Measurements from ENCODE around the gene NNAT. TPM values are rescaled to one million over a fixed set of nuclear protein-coding genes. Genes with fewer than 3 reads are reported as not detected.

Gene NNAT
- total RNA-seq, 1 experiment from 2014 or later: 43.1 TPM

GRCh38 chr20:37559312-37560027 lies 38.4 kb downstream of the NNAT start:
- Histone ChIP-seq H2BK5ac (ENCODE audit: insufficient read length, low read length) (no peak overlapping the region), H2BK15ac (ENCODE audit: low read depth, low read length) (no peak overlapping the region), H3K4me1 (ENCODE audit: insufficient read depth, low read length) (no peaks in the 10 kb centered on the region), H3K9me3 (ENCODE audit: control insufficient read depth, low read depth, low read length) (no peaks in the 10 kb centered on the region), H3K79me2 (ENCODE audit: insufficient read depth, low read length) (no peaks in the 10 kb centered on the region), H3K79me1 (ENCODE audit: insufficient read depth, low read depth, low read length, poor library complexity, severe bottlenecking) (no peaks in the 10 kb centered on the region), H3K56ac (ENCODE audit: insufficient read length, low read depth, low read length) (no peak overlapping the region), H3K18ac (ENCODE audit: insufficient read length, low read depth, low read length) (no peak overlapping the region), H3K4ac (ENCODE audit: low read depth, low read length) (no peak overlapping the region), H3T11ph (ENCODE audit: low read length) (no peak overlapping the region), H2BK12ac (ENCODE audit: insufficient read length, low read depth, low read length) (no peak overlapping the region), H4K91ac (ENCODE audit: insufficient read length, low read depth, low read length) (no peak overlapping the region), H2BK20ac (ENCODE audit: low read depth, low read length, poor library complexity, severe bottlenecking) (no peak overlapping the region), H3K4me2 (ENCODE audit: insufficient read depth, insufficient read length, low read length) (no peak overlapping the region), H3K23me2 (ENCODE audit: insufficient read length, low read depth, low read length, poor library complexity, severe bottlenecking) (no peaks in the 10 kb centered on the region), H3K14ac (ENCODE audit: insufficient read depth, low read length) (no peak overlapping the region), H4K20me1 (ENCODE audit: control insufficient read depth, insufficient read depth, insufficient read length) (no peaks in the 10 kb centered on the region), H3K23ac (ENCODE audit: insufficient read length, low read depth, low read length) (no peak overlapping the region), H3K27me3 (ENCODE audit: insufficient read depth, low read length) (no peaks in the 10 kb centered on the region), H3K27ac (ENCODE audit: insufficient read length, low read depth, low read length) (no peak overlapping the region), H2AK5ac (ENCODE audit: insufficient read length, low read length) (no peak overlapping the region), H4K5ac (ENCODE audit: insufficient read length, low read depth, low read length) (no peak overlapping the region), H2BK120ac (ENCODE audit: low read depth, low read length, poor library complexity, severe bottlenecking) (no peak overlapping the region), H4K8ac (replicated peaks; ENCODE audit: insufficient read length, low read depth, low read length) (no peak overlapping the region), H3K9ac (ENCODE audit: extremely low read depth, insufficient read length, low read length) (no peak overlapping the region), H2AFZ (ENCODE audit: low read length) (no peak overlapping the region)
- no peak overlapping the region for H3K27ac Mint-ChIP-seq
- H3K4me1 Mint-ChIP-seq: peaks cover 2% of the 10 kb centered on the region in 2 experiments; a peak in 3 of 4 replicates
- H3K27me3 Mint-ChIP-seq (ENCODE audit: low read depth): peaks cover 12% of the 10 kb centered on the region
- H3K4me3 Mint-ChIP-seq: no peak overlapping the region
- no CpG with 5 or more reads among the region's 11 CpGs for WGBS (ENCODE audit: extremely low coverage, insufficient read length, low lambda C conversion rate)
- H3K9me3 Mint-ChIP-seq: no peaks in the 10 kb centered on the region
- DNase-seq: no peak
- TF ChIP-seq CTCF (conservative IDR thresholded peaks at IDR 0.05): no peak
- H3K36me3 Mint-ChIP-seq (ENCODE audit: insufficient read depth in 1 of 3, low read depth in 3 of 3): no peaks in the 10 kb centered on the region
